IMR-90 (cell line): ENCODE data around the gene HAUS3. TPM values are rescaled to one million over a fixed set of nuclear protein-coding genes. Genes with fewer than 3 reads are reported as not detected.

Source experiments
- ATAC-seq: fragments of 200-7000 bp; cut with Tn5 transposase; 2 replicates; pipeline ENCODE4 v1.9.1; 2020; ENCODE audit warnings: low read depth, mild to moderate bottlenecking, moderate library complexity
- BruUV-seq: library from RNA; stranded (reverse); fragments of 400-500 nt; replicated peaks from 2 replicates; lab custom pipeline; 2021; lab: Mats Ljungman, UMichigan
- CTCF ChIA-PET: fragments of 300-600 bp; formaldehyde crosslinking; extraction: SDS; loops from one replicate; lab custom pipeline; 2021; ENCODE audit warnings: antibody characterized with exemption; lab: Yijun Ruan, JAX
- POLR2A ChIA-PET: fragments of 300-600 bp; sonication (Branson Sonifier 250); formaldehyde crosslinking; loops from one replicate; lab custom pipeline; 2022; ENCODE audit warnings: antibody characterized with exemption; ENCODE audit not compliant: unreplicated experiment; lab: Charles Lee
- DNase-seq: peaks from one replicate; pipeline ENCODE4 v3.0.0; 2013
- H2AFZ ChIP-seq: replicated peaks from 2 replicates; pipeline ENCODE3; 2013; ENCODE audit warnings: low read length, mild to moderate bottlenecking; ENCODE audit not compliant: poor library complexity
- H2AK5ac ChIP-seq: 2 replicates; pipeline ENCODE4 v1.6.1; 2013; ENCODE audit warnings: low read depth, low read length, inconsistent platforms
- H2AK9ac ChIP-seq: replicated peaks from 2 replicates; pipeline ENCODE3; 2013; ENCODE audit warnings: mild to moderate bottlenecking, low read depth, low read length, moderate library complexity; ENCODE audit not compliant: poor library complexity
- H2BK120ac ChIP-seq: 2 replicates; pipeline ENCODE4 v1.6.1; 2013; ENCODE audit warnings: low read depth, low read length, inconsistent platforms
- H2BK15ac ChIP-seq: 3 replicates; pipeline ENCODE4 v1.6.1; 2013; ENCODE audit warnings: low read depth, low read length, inconsistent platforms
- H2BK20ac ChIP-seq: 2 replicates; pipeline ENCODE4 v1.6.1; 2013; ENCODE audit warnings: low read depth, mild to moderate bottlenecking, inconsistent platforms, low read length, moderate library complexity
- H2BK5ac ChIP-seq: 2 replicates; pipeline ENCODE4 v1.6.1; 2013; ENCODE audit warnings: mild to moderate bottlenecking, low read depth, low read length, inconsistent platforms; ENCODE audit not compliant: poor library complexity, severe bottlenecking
- H3K14ac ChIP-seq: replicated peaks from 2 replicates; pipeline ENCODE4 v1.6.1; 2013; ENCODE audit warnings: low read depth, low read length, inconsistent platforms
- H3K18ac ChIP-seq: 2 replicates; pipeline ENCODE4 v1.6.1; 2013; ENCODE audit warnings: low read depth, low read length, control low read depth
- H3K23ac ChIP-seq: 2 replicates; pipeline ENCODE4 v1.6.1; 2013; ENCODE audit warnings: low read depth, low read length, inconsistent platforms
- H3K27ac ChIP-seq: 2 replicates; pipeline ENCODE4 v1.5.1; 2013; ENCODE audit warnings: mild to moderate bottlenecking, control low read depth, low read length; ENCODE audit not compliant: insufficient read depth
- H3K27me3 ChIP-seq: 2 replicates; pipeline ENCODE4 v1.6.1; 2013; ENCODE audit warnings: low read length; ENCODE audit not compliant: control insufficient read depth, insufficient read depth
- H3K36me3 ChIP-seq: 2 replicates; pipeline ENCODE4 v1.6.1; 2013; ENCODE audit warnings: low read length, mixed read lengths; ENCODE audit not compliant: control insufficient read depth, insufficient read depth
- H3K4ac ChIP-seq: 2 replicates; pipeline ENCODE4 v1.6.1; 2013; ENCODE audit warnings: low read depth, low read length, inconsistent platforms
- H3K4me1 ChIP-seq: 2 replicates; pipeline ENCODE4 v1.6.1; 2013; ENCODE audit warnings: low read length, mixed read lengths; ENCODE audit not compliant: control insufficient read depth, insufficient read depth
- H3K4me2 ChIP-seq: 2 replicates; pipeline ENCODE4 v1.6.1; 2013; ENCODE audit warnings: low read depth, mild to moderate bottlenecking, control low read depth, low read length, moderate library complexity
- H3K4me3 ChIP-seq: 2 replicates; pipeline ENCODE4 v1.5.1; 2013; ENCODE audit warnings: low read depth, mild to moderate bottlenecking, control low read depth, low read length, moderate library complexity; ENCODE audit not compliant: insufficient read depth
- H3K56ac ChIP-seq: 2 replicates; pipeline ENCODE4 v1.6.1; 2013; ENCODE audit warnings: low read length, inconsistent platforms; ENCODE audit not compliant: insufficient read depth; ENCODE audit errors: extremely low read depth
- H3K79me1 ChIP-seq, 2 experiments: 2 replicates each; pipeline ENCODE4 v1.6.1; 2013; ENCODE audit warnings: low read length in 2 of 2, inconsistent platforms in 1 of 2, low read depth in 1 of 2
- H3K9ac ChIP-seq: 2 replicates; pipeline ENCODE4 v1.6.1; 2013; ENCODE audit warnings: low read depth, low read length, control low read depth
- H3K9me1 ChIP-seq: 2 replicates; pipeline ENCODE4 v1.6.1; 2013; ENCODE audit warnings: low read length, inconsistent platforms; ENCODE audit not compliant: insufficient read depth
- H3K9me3 ChIP-seq: 2 replicates; pipeline ENCODE4 v1.6.1; 2013; ENCODE audit warnings: low read length; ENCODE audit not compliant: control insufficient read depth, insufficient read depth
- H4K20me1 ChIP-seq: 2 replicates; pipeline ENCODE4 v1.6.1; 2013; ENCODE audit warnings: low read length, inconsistent platforms; ENCODE audit not compliant: insufficient read depth
- H4K5ac ChIP-seq: 2 replicates; pipeline ENCODE4 v1.6.1; 2013; ENCODE audit warnings: mild to moderate bottlenecking, low read depth, low read length, control low read depth
- H4K8ac ChIP-seq, 2 experiments: 2 replicates each; pipeline ENCODE4 v1.6.1; 2013; ENCODE audit warnings: low read depth in 2 of 2, low read length in 2 of 2, control low read depth in 1 of 2, inconsistent platforms in 1 of 2
- H4K91ac ChIP-seq: 2 replicates; pipeline ENCODE4 v1.6.1; 2013; ENCODE audit warnings: low read depth, low read length, inconsistent platforms; ENCODE audit not compliant: insufficient read depth
- FOS ChIP-seq: fragments of 150-350 bp; IDR thresholded peaks from 2 replicates; pipeline ENCODE4 v1.6.1; 2016; ENCODE audit warnings: low read depth, low read length
- MAFK ChIP-seq: IDR thresholded peaks from 2 replicates; pipeline ENCODE4 v1.6.1; 2012; ENCODE audit warnings: low read depth, low read length, improper control_type of control experiment
- POLR2A ChIP-seq: IDR thresholded peaks from 2 replicates; pipeline ENCODE4 v1.6.1; 2012; ENCODE audit warnings: mild to moderate bottlenecking, low read depth, low read length
- RAD21 ChIP-seq: IDR thresholded peaks from 2 replicates; pipeline ENCODE4 v1.6.1; 2012; ENCODE audit warnings: low read length, improper control_type of control experiment
- RCOR1 ChIP-seq: IDR thresholded peaks from 2 replicates; pipeline ENCODE4 v1.6.1; 2012; ENCODE audit warnings: mild to moderate bottlenecking, low read length, improper control_type of control experiment; ENCODE audit not compliant: insufficient replicate concordance
- WGBS, 2 experiments: methylation state at CpG; one replicate each; pipeline versions ENCODE4 v1.1.5 to v1.1.7; 2013; ENCODE audit warnings: missing lambda C conversion rate in 2 of 2; ENCODE audit not compliant: insufficient read length in 1 of 2; ENCODE audit errors: extremely low coverage in 2 of 2; 5-methylcytosine and 5-hydroxymethylcytosine counted together
- dilution Hi-C: fragments of 300-500 bp; cut with HindIII; formaldehyde crosslinking; loops from one replicate; pipeline ENCODE4 v1.14.3; 2018; ENCODE audit warnings: low sequenced_read_pairs; ENCODE audit not compliant: unreplicated experiment
- in situ Hi-C: fragments of 300-500 bp; cut with MboI; formaldehyde crosslinking; loops from 3 replicates; pipeline ENCODE4 v1.14.3; 2019; ENCODE audit warnings: low sequenced_read_pairs, inconsistent platforms, mixed read lengths
- intact Hi-C: fragments of 100-400 bp; cut with micrococcal nuclease; formaldehyde crosslinking; loops from 2 replicates; pipeline ENCODE4 v1.10.0; 2022
- polyA plus RNA-seq, 3 experiments: library from polyadenylated mRNA; depleted of rRNA; stranded (reverse); fragments of >200 nt; gene quantifications; 2 replicates each; pipeline ENCODE4 v1.2.3, GENCODE V29; 2012; ENCODE audit warnings: low replicate concordance in 1 of 3
- total RNA-seq: library from RNA; depleted of rRNA; stranded (reverse); fragments of >200 nt; gene quantifications from 2 replicates; pipeline ENCODE4 v1.2.3, GENCODE V29; 2012

HAUS3 gene
- total and polyA plus RNA-seq, 2 of the 4 experiments (the other 2 are of a cell fraction): 4.3 to 4.8 TPM

DNA sequence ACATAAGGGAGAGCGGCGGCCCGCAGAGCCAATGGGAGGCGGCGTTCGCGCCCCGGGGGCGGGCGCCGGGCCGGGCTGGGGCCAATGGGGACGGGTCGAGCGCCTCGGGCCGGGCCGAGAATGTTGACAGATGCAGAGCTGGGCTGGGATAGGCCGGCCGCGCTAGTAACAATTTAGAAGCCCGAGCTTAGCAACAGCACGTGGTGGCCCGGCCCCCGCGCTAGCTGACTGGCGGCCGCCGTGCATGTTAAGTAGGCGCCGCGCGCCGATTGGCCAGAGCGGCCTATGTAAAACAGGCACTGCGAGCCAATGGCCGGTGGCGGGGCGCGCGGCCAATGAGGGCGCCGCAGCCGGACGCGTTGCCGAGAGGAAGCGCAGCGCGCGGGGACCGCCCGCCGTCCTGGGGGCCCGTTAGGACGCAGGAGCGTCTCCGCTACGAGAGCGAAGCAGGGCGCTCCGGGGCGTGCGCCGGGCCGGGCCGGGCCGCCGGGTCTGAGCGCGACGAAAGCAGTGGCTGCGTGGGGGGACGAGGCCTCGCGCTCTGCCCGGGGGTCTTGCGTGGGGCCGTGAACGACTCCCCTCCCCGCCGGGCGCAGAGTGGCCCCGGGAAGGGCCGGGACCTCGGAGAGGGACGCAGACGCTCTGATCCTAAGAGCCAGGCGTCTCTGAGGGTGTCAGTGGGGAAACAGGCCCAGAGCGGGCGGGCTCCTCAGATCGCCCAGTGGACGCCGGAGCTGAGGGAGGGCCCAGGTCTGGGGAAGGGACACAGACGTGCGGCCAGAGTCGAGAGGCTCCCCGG lies 20.4 kb upstream of the HAUS3 start (continued):
- TF ChIP-seq RAD21 (no peak), POLR2A (peak; percentile 77), RCOR1 (no peak), FOS (peak; percentile 64; the same call in 1 of the 2 replicates)

DNA sequence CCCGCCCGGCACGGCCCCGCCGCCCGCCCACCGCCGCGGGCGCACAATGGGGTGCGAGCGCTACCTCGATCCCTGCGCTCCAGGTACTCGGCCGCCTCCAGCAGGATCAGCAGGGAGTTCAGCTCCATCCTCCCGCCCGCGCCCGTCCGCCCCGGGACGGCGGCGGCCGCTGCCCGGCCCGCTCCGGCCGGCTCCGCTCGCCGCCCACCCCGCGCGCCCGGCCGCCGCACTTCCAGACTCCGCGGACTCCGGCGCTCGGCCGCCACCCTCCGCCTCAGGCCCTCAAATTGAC lies 19.9 kb upstream of the HAUS3 start, which contains the start of gene MXD4:
Gene MXD4 (minus strand): TSS at position 257 of the 292 bp plus-strand sequence. CDS start 129 bp downstream, at position 128.
- dilution Hi-C loops: no loop called here
- Histone ChIP-seq H3K23ac (peak within 1 kb of the TSS; percentile 92), H2AFZ (peak within 1 kb of the TSS; percentile 92), H3K27ac (peak within 1 kb of the TSS; percentile 89), H3K79me1 (peaks cover 28 to 44% of the 10 kb centered on the region in 2 experiments), H4K5ac (peak within 1 kb of the TSS; percentile 76), H3K27me3 (no peaks in the 10 kb centered on the region), H3K56ac (peak within 1 kb of the TSS; percentile 38; the same call in 1 of the 2 replicates), H3K4me3 (peak within 1 kb of the TSS; percentile 97), H3K36me3 (peaks cover 23% of the 10 kb centered on the region; the same call in 1 of the 2 replicates), H3K4ac (peak within 1 kb of the TSS; percentile 87), H3K4me2 (peak within 1 kb of the TSS; percentile 83), H2BK5ac (peak within 1 kb of the TSS; percentile 71), H3K14ac (peak within 1 kb of the TSS; percentile 85), H4K20me1 (peaks cover 32% of the 10 kb centered on the region), H2BK120ac (peak within 1 kb of the TSS; percentile 56), H2BK20ac (no peak within 1 kb of the TSS), H2AK9ac (peak within 1 kb of the TSS; percentile 99), H4K8ac (peak within 1 kb of the TSS; percentile 75 to 89), H2BK15ac (no peak within 1 kb of the TSS), H3K9me1 (peaks cover 4% of the 10 kb centered on the region; the same call in 1 of the 2 replicates), H3K4me1 (peaks cover 8% of the 10 kb centered on the region; the same call in 1 of the 2 replicates), H3K9me3 (no peaks in the 10 kb centered on the region), H4K91ac (peak within 1 kb of the TSS; percentile 63), H2AK5ac (peak within 1 kb of the TSS; percentile 87), H3K18ac (peak within 1 kb of the TSS; percentile 42; the same call in 1 of the 2 replicates), H3K9ac (peak within 1 kb of the TSS; percentile 87)
- POLR2A ChIA-PET: no interaction called here
- peak; percentile 1 for ATAC-seq
- CTCF ChIA-PET: no interaction called here
- no peak for TF ChIP-seq MAFK
- no peak for TF ChIP-seq FOS
- TF ChIP-seq POLR2A: peak; percentile 51
- 1% methylated on average over 46 of the region's 46 CpGs; no CpG with 5 or more reads in 1 of the 2 experiments for WGBS, 2 experiments
- no TSS peak for BruUV-seq
- intact Hi-C loops: loop anchor here (5.0 to 10.0 kb wide), 3 partner anchors 91 to 206 kb away; partner anchors contain the start of genes CFAP99, RNF4 and ZFYVE28
- DNase-seq: no peak
- in situ Hi-C loops: no loop called here
